LNCaP clone FGC (cell line): ENCODE data around the gene PFN3.
A peak's percentile ranks its signal among the peaks of the same experiment; 100 is the strongest.

Experiments used
- DNase-seq: peaks from one replicate; pipeline ENCODE4 v3.0.0-alpha.2; 2011; ENCODE audit warnings: low read depth
- H3K4me3 ChIP-seq: 2 replicates; pipeline ENCODE4 v1.5.1; 2011; ENCODE audit warnings: mild to moderate bottlenecking, low read depth, low read length, control low read depth
- CTCF ChIP-seq: IDR thresholded peaks from 2 replicates; pipeline ENCODE4 v1.5.1; 2012; ENCODE audit warnings: mild to moderate bottlenecking; ENCODE audit not compliant: control insufficient read depth, insufficient read depth; ENCODE audit errors: extremely low read depth

The PFN3 gene

DNA sequence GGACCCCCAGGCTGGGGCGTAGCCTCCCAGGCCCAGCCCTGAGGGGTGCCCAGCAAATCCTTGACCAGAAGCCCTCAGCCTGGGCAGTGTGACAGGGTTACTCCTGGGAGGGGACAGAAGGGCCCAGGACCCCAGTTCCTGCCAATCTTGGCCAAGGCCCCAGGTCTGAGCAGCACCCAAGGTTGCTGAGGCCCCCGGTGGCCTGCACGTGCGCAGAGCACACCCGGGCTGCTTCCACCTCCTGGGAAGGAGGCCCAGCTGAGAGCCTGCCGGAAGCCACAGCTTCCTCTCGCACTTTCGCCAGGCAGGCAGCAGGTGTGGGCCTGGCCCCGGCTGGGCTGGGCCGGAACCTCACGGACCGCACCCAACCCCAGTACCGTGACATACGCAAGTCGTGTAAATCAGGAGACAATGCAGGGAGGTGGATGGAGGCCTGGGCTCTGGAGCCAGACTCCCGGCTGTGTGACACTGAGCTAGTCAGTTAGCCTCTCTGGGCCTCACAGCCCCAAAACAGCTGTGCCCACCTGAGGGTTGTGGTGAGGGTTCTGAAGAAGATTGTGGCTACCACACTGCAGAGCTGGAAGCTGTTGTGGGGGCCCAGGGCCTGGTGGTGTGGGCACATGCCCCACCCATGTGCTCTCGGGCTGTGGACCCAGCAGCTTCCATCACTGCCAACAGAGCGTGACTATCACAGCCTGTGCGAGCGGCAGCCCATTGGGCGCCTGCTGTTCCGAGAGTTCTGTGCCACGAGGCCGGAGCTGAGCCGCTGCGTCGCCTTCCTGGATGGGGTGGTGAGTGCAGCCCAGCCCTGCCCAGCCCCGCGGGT lies 31.1 kb upstream of the PFN3 start:
- no peak overlapping the region for H3K4me3 ChIP-seq
- no peak for DNase-seq
- TF ChIP-seq CTCF: no peak

DNA sequence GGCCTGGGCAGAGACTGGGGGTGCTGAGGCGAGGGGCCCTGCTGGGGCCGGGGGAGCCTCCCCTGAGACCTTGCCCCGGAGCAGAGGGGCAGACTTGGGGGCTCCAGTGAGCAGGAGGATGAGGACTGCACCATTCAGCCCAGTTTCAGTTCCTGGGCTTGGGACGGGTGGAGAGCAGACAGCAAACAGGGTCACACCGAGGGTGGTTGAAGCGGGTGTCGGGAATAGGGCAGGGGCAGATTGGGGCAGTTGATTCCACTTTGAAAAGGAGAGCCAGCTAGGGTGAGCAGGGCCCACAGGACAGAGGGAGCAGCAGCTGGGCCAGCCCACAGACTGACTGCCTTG lies 30.5 kb upstream of the PFN3 start:
- DNase-seq: no peak
- no peak overlapping the region for H3K4me3 ChIP-seq
- TF ChIP-seq CTCF: no peak

DNA sequence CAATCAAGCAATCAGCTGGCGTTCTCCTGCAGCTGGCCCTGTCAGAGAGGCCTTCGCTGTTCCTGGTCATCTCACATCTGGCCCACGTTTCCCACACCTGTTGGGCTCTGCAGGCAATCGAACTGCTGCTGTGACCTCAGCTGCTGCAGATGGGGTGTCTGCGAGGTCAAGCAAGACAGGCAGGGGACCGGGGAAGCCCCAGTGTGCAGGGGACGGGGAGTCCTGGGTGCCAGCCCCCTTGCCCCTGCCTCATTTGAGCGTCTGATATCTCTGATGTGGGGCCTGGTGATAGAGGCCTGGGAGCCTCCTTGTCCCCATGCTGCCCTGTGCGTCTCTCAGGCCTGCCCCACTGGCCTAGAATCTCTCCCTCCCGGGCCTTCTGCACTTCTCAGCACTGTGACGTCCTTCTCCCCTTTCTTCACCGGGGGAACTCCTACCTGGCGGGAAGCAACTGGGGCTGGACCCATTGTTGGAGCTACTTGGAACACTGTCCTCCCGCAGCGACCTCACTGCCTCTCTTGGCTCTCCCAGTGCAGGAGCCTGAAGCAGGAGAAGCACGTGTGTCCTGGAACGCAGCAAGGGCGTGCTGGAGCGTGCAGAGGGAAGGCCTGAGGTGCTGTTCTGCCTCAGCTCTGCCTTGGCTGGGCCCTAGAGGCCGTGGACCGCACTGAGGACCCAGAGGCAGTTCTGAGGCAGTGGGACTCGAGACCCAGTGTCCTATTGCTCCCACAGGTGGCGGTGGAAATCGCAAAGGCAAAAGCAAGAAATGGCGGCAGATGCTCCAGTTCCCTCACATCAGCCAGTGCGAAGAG lies 29.9 kb upstream of the PFN3 start:
- no peak for DNase-seq
- no peak for TF ChIP-seq CTCF
- H3K4me3 ChIP-seq: no peak overlapping the region

DNA sequence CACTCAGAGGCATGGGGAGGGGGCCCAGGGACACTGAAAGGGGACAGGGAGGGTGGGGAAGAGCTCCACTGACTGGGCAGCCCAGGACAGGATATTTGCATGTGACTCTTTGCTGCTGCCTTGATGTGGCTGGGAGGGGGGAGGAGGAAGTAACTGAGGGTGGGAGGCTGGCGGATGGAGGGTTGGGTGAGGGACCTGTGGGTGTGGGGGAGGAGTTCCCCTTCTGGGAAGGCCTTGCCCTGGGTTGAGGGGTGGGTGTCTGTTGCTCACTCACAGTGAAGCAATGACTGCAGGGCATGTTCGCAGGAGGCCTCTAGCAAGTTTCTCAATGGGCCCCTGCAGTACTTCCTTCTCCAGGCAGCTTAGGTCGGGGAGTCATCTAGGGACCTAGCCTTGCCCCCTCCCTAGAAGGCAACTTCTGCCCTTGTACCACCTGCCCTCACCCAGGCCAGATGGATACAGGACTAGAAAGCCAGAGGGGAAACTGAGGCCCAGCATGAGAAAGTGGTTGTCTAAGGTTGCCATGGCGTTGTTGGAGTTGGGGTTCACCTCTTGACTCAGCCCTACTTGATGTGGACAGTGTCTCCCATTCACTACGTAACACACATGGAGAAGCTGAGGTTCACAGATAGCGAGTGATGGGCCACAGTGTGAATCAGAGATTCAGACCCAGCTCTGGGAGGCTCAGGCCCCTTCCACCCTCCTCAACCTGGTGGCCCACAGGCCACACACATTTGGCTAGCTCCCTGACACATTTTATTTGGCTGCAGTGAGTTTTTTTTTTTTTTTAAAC lies 29.0 kb upstream of the PFN3 start:
- no peak overlapping the region for H3K4me3 ChIP-seq
- no peak for TF ChIP-seq CTCF
- no peak for DNase-seq

GRCh38 chr5:177428574-177429217 lies 28.2 kb upstream of the PFN3 start:
- no peak for TF ChIP-seq CTCF
- no peak overlapping the region for H3K4me3 ChIP-seq
- DNase-seq: no peak

DNA sequence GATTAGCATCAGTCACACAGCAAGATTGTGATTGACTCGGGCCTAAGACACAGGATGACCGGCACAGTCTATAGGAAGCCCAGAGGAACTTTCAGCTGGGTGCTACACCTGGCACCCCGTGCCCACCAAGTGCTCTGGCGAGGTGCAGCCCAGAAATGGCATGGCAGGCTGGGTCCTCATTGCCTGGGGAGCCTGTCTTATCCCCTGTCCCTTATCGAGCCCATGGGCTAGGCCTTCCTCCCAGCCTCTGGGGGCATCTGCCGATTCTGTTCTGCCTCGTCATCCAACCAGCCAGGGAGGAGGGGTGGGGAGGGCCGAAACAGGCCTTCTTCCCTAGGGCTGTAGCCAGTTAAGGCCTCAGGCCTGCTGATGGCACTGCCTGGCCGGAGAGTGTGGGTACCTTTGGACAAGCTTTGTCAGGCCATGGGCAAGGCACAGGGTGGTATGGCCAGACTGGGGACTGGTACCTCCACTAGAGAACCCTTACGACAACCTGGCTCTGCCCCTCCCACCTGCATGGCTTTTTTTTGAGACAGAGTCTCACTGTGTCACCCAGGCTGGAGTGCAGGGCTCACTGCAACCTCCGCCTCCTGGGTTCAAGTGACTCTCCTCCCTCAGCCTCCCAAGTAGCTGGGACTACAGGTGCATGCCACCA lies 27.6 kb upstream of the PFN3 start:
- H3K4me3 ChIP-seq: peak overlapping the region; percentile 77
- no peak for TF ChIP-seq CTCF
- DNase-seq: no peak
